Stimulated activated CD4-positive, alpha-beta T cell treated with anti-CD3 and anti-CD28 coated beads, Interleukin-2, amount 100 ng/mL, for 48 hours (primary cell): ENCODE data around the gene UBE3B.

Experiments
- DNase-seq, 2 donors: peaks; one replicate each; pipeline ENCODE4 v3.0.0-alpha.2; 2020

UBE3B gene

GRCh38 chr12:109535231-109535862 lies 57.9 kb downstream of the UBE3B start:
- DNase-seq, result no peak

- DNase-seq, result no peak
These were observed 58.4 kb downstream of the UBE3B start for GRCh38 chr12:109535863-109536250.

GRCh38 chr12:109537136-109537535 lies 59.7 kb downstream of the UBE3B start:
- DNase-seq, result no peak

GRCh38 chr12:109538191-109538863 lies 60.9 kb downstream of the UBE3B start:
- no peak for DNase-seq

GRCh38 chr12:109539508-109539907 lies 62.1 kb downstream of the UBE3B start:
- DNase-seq, result no peak

GRCh38 chr12:109540526-109541412 lies 63.3 kb downstream of the UBE3B start:
- no peak for DNase-seq

- no peak for DNase-seq
These were observed 63.9 kb downstream of the UBE3B start for GRCh38 chr12:109541413-109541726.

- no peak for DNase-seq
These were observed 64.6 kb downstream of the UBE3B start for GRCh38 chr12:109542014-109542413.

GRCh38 chr12:109542876-109543275 lies 65.4 kb downstream of the UBE3B start:
- no peak for DNase-seq

GRCh38 chr12:109544955-109545531 lies 67.6 kb downstream of the UBE3B start:
- no peak for DNase-seq

- no peak for DNase-seq
These were observed 68.4 kb downstream of the UBE3B start for GRCh38 chr12:109545826-109546225.

GRCh38 chr12:109547286-109547685 lies 69.9 kb downstream of the UBE3B start:
- DNase-seq, result no peak

GRCh38 chr12:109548258-109548657 lies 70.8 kb downstream of the UBE3B start:
- DNase-seq, result no peak

- no peak for DNase-seq
These were observed 72.3 kb downstream of the UBE3B start for GRCh38 chr12:109549613-109550270.

GRCh38 chr12:109550281-109550680 lies 72.8 kb downstream of the UBE3B start:
- no peak for DNase-seq

GRCh38 chr12:109551108-109551507 lies 73.7 kb downstream of the UBE3B start:
- DNase-seq, result no peak

GRCh38 chr12:109552971-109553370 lies 75.5 kb downstream of the UBE3B start:
- DNase-seq, result no peak

GRCh38 chr12:109553483-109553882 lies 76.0 kb downstream of the UBE3B start:
- no peak for DNase-seq

GRCh38 chr12:109553906-109554500 lies 76.6 kb downstream of the UBE3B start:
- no peak for DNase-seq

GRCh38 chr12:109554761-109555160 lies 77.3 kb downstream of the UBE3B start:
- DNase-seq, result no peak

- no peak for DNase-seq
These were observed 78.2 kb downstream of the UBE3B start for GRCh38 chr12:109555431-109556315.

GRCh38 chr12:109557200-109557599 lies 79.8 kb downstream of the UBE3B start:
- DNase-seq, result no peak
